ENCODE results near the gene MGAT5.

The MGAT5 gene

DNA sequence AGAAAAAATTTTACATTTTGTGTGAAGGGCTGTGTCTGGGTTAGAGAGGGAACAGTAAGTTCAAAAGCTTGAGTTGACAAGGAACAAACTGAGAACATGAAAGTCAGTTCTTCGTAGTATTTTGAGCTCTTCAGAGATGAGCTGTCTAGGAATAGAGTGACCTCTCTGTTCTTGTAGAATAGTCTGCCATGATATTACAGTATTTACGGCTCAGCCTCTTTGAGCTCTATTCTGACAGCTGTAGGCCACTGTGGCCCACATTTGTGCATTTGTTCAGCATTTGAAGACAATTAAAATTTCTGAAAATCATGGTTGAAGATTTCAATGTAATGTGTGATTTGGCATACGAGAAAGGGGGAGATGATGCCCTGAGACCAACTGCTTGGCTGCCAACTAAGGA, 172.8 kb downstream of the MGAT5 start:
- H3K27me3 ChIP-seq (ENCODE audit: control insufficient read depth in 3 of 3, insufficient read depth in 3 of 3, low read depth in 1 of 3, low read length in 3 of 3): no peaks in the 10 kb centered on the region
- no peak overlapping the region for H3K14ac ChIP-seq (ENCODE audit: low read length)
- H3K79me1 ChIP-seq (ENCODE audit: low read depth, low read length): no peaks in the 10 kb centered on the region
- no CpG with 5 or more reads among the region's 3 CpGs for WGBS, 2 donors (ENCODE audit: extremely low coverage in 2 of 2, insufficient read length in 2 of 2, insufficient replicate concordance in 1 of 2)
- no peak overlapping the region for H3K4me2 ChIP-seq (ENCODE audit: insufficient read depth, low read length, poor library complexity, severe bottlenecking)
- peaks cover 2 to 7% of the 10 kb centered on the region in 2 donors for H3K4me1 ChIP-seq (ENCODE audit: control insufficient read depth in 2 of 2, insufficient read depth in 1 of 2, low read depth in 1 of 2, low read length in 2 of 2)
- no peak overlapping the region for H2AFZ ChIP-seq (ENCODE audit: low read length)
- no peak overlapping the region for H3K4me3 ChIP-seq (ENCODE audit: low read length in 2 of 2)
- no peak overlapping the region for H2BK120ac ChIP-seq (ENCODE audit: low read depth, low read length)
- DNase-seq (ENCODE audit: low spot score): no peak
- no peaks in the 10 kb centered on the region for H3K9me3 ChIP-seq (replicated peaks in 1 of 2; ENCODE audit: control insufficient read depth in 2 of 2, insufficient read depth in 1 of 2, low read depth in 1 of 2, low read length in 2 of 2)
- no peak overlapping the region for H3K23ac ChIP-seq (ENCODE audit: low read depth, low read length, poor library complexity)
- H2BK12ac ChIP-seq (ENCODE audit: low read length): no peak overlapping the region
- H4K91ac ChIP-seq (ENCODE audit: low read depth, low read length, poor library complexity): no peak overlapping the region
- H2BK5ac ChIP-seq (ENCODE audit: low read length): no peak overlapping the region
- no peak overlapping the region for H3K27ac ChIP-seq (replicated peaks; ENCODE audit: low read length)
- H4K8ac ChIP-seq (ENCODE audit: low read depth, low read length): no peak overlapping the region
- no peak overlapping the region for H3K4ac ChIP-seq (ENCODE audit: low read length)
- H2BK15ac ChIP-seq (ENCODE audit: low read length): no peak overlapping the region
- H2AK5ac ChIP-seq (ENCODE audit: low read depth, low read length): no peak overlapping the region
- H3K36me3 ChIP-seq (replicated peaks in 1 of 2; ENCODE audit: control insufficient read depth in 2 of 2, insufficient read depth in 2 of 2, low read length in 2 of 2): peaks cover 2 to 52% of the 10 kb centered on the region in 2 donors
- H3K18ac ChIP-seq (ENCODE audit: low read length): no peak overlapping the region
- H3K9ac ChIP-seq (ENCODE audit: low read depth, low read length, poor library complexity): no peak overlapping the region

DNA sequence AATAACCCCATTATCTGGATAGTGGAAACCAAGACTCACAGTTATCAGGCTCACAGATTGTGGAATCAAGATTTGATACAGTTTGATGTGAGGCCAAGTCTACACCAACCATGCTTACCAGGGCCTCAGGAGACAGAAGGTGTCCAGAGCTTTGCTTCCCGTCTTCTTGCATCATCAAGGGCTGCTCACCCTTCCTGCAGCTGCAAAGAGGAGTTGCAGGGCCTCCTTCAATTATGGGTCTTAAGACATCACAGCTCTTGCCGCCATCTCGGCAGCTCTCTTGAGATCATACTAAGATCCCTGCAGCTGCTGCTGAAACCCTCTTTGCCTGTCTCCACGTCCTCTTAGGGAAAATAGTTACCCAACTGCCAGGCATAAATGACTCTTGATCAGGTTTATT, 176.0 kb downstream of the MGAT5 start:
- H3K4ac ChIP-seq (ENCODE audit: low read length): no peak overlapping the region
- no peak overlapping the region for H2BK120ac ChIP-seq (ENCODE audit: low read depth, low read length)
- H3K27ac ChIP-seq (replicated peaks; ENCODE audit: low read length): no peak overlapping the region
- no peaks in the 10 kb centered on the region for H3K79me1 ChIP-seq (ENCODE audit: low read depth, low read length)
- H2AFZ ChIP-seq (ENCODE audit: low read length): no peak overlapping the region
- no peak overlapping the region for H3K4me2 ChIP-seq (ENCODE audit: insufficient read depth, low read length, poor library complexity, severe bottlenecking)
- H3K23ac ChIP-seq (ENCODE audit: low read depth, low read length, poor library complexity): no peak overlapping the region
- no peak overlapping the region for H3K9ac ChIP-seq (ENCODE audit: low read depth, low read length, poor library complexity)
- H3K14ac ChIP-seq (ENCODE audit: low read length): no peak overlapping the region
- no peak overlapping the region for H3K18ac ChIP-seq (ENCODE audit: low read length)
- WGBS, 2 donors (ENCODE audit: extremely low coverage in 2 of 2, insufficient read length in 2 of 2, insufficient replicate concordance in 1 of 2): no CpG with 5 or more reads among the region's 4 CpGs
- H3K4me3 ChIP-seq (ENCODE audit: low read length in 2 of 2): no peak overlapping the region
- peaks cover 2 to 50% of the 10 kb centered on the region in 2 donors for H3K36me3 ChIP-seq (replicated peaks in 1 of 2; ENCODE audit: control insufficient read depth in 2 of 2, insufficient read depth in 2 of 2, low read length in 2 of 2)
- no peak overlapping the region for H2AK5ac ChIP-seq (ENCODE audit: low read depth, low read length)
- H4K91ac ChIP-seq (ENCODE audit: low read depth, low read length, poor library complexity): no peak overlapping the region
- H3K4me1 ChIP-seq (ENCODE audit: control insufficient read depth in 2 of 2, insufficient read depth in 1 of 2, low read depth in 1 of 2, low read length in 2 of 2): peaks cover 6 to 10% of the 10 kb centered on the region in 2 donors
- H2BK5ac ChIP-seq (ENCODE audit: low read length): no peak overlapping the region
- H3K27me3 ChIP-seq (ENCODE audit: control insufficient read depth in 3 of 3, insufficient read depth in 3 of 3, low read depth in 1 of 3, low read length in 3 of 3): no peaks in the 10 kb centered on the region
- no peak overlapping the region for H2BK15ac ChIP-seq (ENCODE audit: low read length)
- no peaks in the 10 kb centered on the region for H3K9me3 ChIP-seq (replicated peaks in 1 of 2; ENCODE audit: control insufficient read depth in 2 of 2, insufficient read depth in 1 of 2, low read depth in 1 of 2, low read length in 2 of 2)
- no peak for DNase-seq (ENCODE audit: low spot score)
- H4K8ac ChIP-seq (ENCODE audit: low read depth, low read length): no peak overlapping the region
- H2BK12ac ChIP-seq (ENCODE audit: low read length): no peak overlapping the region

DNA sequence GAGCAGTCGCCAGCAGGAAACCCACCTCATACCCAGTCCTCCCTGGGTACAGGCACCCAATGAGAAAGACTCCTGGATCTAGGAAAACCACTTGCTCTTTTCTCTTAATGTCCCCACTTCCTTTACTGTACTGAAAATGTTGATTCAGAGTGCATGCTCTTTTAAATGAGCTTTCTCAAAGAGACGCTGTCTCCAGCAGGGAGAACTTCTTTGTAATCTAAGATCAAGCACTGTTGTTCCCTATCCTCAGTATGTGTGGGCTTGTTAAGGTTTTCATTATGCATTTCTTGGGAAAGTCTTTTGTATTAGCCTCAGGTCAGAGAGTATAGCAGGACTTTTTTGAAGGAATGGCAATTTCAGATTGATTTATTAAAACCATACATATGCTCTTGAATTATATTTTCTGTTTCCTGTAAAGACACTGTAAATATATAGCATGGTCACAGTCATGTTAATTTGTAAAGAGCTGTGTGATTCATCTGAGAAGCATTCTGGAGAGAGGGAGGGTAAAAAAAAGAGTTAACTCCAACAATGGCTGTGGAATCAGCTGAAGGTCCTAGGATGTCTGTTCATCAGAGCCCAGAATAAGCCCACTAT, 178.1 kb downstream of the MGAT5 start:
- no peak overlapping the region for H2AFZ ChIP-seq (ENCODE audit: low read length)
- H2BK5ac ChIP-seq (ENCODE audit: low read length): no peak overlapping the region
- no peaks in the 10 kb centered on the region for H3K79me1 ChIP-seq (ENCODE audit: low read depth, low read length)
- WGBS, 2 donors (ENCODE audit: extremely low coverage in 2 of 2, insufficient read length in 2 of 2, insufficient replicate concordance in 1 of 2): no CpG with 5 or more reads among the region's 2 CpGs
- H3K23ac ChIP-seq (ENCODE audit: low read depth, low read length, poor library complexity): no peak overlapping the region
- H3K4me2 ChIP-seq (ENCODE audit: insufficient read depth, low read length, poor library complexity, severe bottlenecking): no peak overlapping the region
- no peak overlapping the region for H2BK120ac ChIP-seq (ENCODE audit: low read depth, low read length)
- H3K4ac ChIP-seq (ENCODE audit: low read length): no peak overlapping the region
- H3K27ac ChIP-seq (replicated peaks; ENCODE audit: low read length): no peak overlapping the region
- H2BK12ac ChIP-seq (ENCODE audit: low read length): no peak overlapping the region
- H2AK5ac ChIP-seq (ENCODE audit: low read depth, low read length): no peak overlapping the region
- H3K9me3 ChIP-seq (replicated peaks in 1 of 2; ENCODE audit: control insufficient read depth in 2 of 2, insufficient read depth in 1 of 2, low read depth in 1 of 2, low read length in 2 of 2): no peaks in the 10 kb centered on the region
- H3K27me3 ChIP-seq (ENCODE audit: control insufficient read depth in 3 of 3, insufficient read depth in 3 of 3, low read depth in 1 of 3, low read length in 3 of 3): no peaks in the 10 kb centered on the region
- H4K91ac ChIP-seq (ENCODE audit: low read depth, low read length, poor library complexity): no peak overlapping the region
- H4K8ac ChIP-seq (ENCODE audit: low read depth, low read length): no peak overlapping the region
- H3K4me1 ChIP-seq (ENCODE audit: control insufficient read depth in 2 of 2, insufficient read depth in 1 of 2, low read depth in 1 of 2, low read length in 2 of 2): peaks cover 6 to 12% of the 10 kb centered on the region in 2 donors
- H3K14ac ChIP-seq (ENCODE audit: low read length): no peak overlapping the region
- H3K4me3 ChIP-seq (ENCODE audit: low read length in 2 of 2): no peak overlapping the region
- peaks cover 5 to 56% of the 10 kb centered on the region in 2 donors for H3K36me3 ChIP-seq (replicated peaks in 1 of 2; ENCODE audit: control insufficient read depth in 2 of 2, insufficient read depth in 2 of 2, low read length in 2 of 2)
- peak overlapping the region; percentile 17 for H3K18ac ChIP-seq (ENCODE audit: low read length)
- DNase-seq (ENCODE audit: low spot score): no peak
- no peak overlapping the region for H2BK15ac ChIP-seq (ENCODE audit: low read length)
- no peak overlapping the region for H3K9ac ChIP-seq (ENCODE audit: low read depth, low read length, poor library complexity)

DNA sequence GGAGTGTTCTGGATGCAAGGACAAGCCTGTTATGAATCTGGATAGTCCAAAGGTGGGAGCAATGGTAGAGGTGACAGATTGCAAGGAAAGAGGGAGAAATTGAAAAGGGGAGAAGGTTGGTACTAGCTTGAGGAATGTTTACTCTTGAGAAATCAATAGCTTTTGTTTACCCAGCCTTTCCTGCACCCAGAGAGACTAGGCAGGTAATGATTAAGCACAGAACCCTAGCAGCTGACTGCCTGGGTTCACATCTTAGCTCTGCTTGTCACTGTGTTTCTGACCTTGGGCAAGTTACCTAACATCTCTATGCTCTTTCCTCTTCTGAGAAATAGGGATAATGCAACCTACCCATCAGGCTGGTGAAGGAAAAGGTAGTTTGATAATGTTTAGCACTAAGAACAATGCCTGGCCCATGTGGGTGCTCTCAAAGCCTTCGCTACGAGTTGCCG, 178.6 kb downstream of the MGAT5 start:
- DNase-seq (ENCODE audit: low spot score): no peak
- H3K4ac ChIP-seq (ENCODE audit: low read length): no peak overlapping the region
- no peak overlapping the region for H2BK120ac ChIP-seq (ENCODE audit: low read depth, low read length)
- no peak overlapping the region for H2AFZ ChIP-seq (ENCODE audit: low read length)
- H3K27ac ChIP-seq (replicated peaks; ENCODE audit: low read length): no peak overlapping the region
- peaks cover 5 to 55% of the 10 kb centered on the region in 2 donors for H3K36me3 ChIP-seq (replicated peaks in 1 of 2; ENCODE audit: control insufficient read depth in 2 of 2, insufficient read depth in 2 of 2, low read length in 2 of 2)
- H4K91ac ChIP-seq (ENCODE audit: low read depth, low read length, poor library complexity): no peak overlapping the region
- peaks cover 6 to 12% of the 10 kb centered on the region in 2 donors for H3K4me1 ChIP-seq (ENCODE audit: control insufficient read depth in 2 of 2, insufficient read depth in 1 of 2, low read depth in 1 of 2, low read length in 2 of 2)
- no peak overlapping the region for H3K23ac ChIP-seq (ENCODE audit: low read depth, low read length, poor library complexity)
- no CpG with 5 or more reads among the region's 3 CpGs for WGBS, 2 donors (ENCODE audit: extremely low coverage in 2 of 2, insufficient read length in 2 of 2, insufficient replicate concordance in 1 of 2)
- H2AK5ac ChIP-seq (ENCODE audit: low read depth, low read length): no peak overlapping the region
- no peak overlapping the region for H4K8ac ChIP-seq (ENCODE audit: low read depth, low read length)
- H3K9ac ChIP-seq (ENCODE audit: low read depth, low read length, poor library complexity): no peak overlapping the region
- no peak overlapping the region for H3K4me2 ChIP-seq (ENCODE audit: insufficient read depth, low read length, poor library complexity, severe bottlenecking)
- H2BK15ac ChIP-seq (ENCODE audit: low read length): no peak overlapping the region
- H3K14ac ChIP-seq (ENCODE audit: low read length): no peak overlapping the region
- H3K27me3 ChIP-seq (ENCODE audit: control insufficient read depth in 3 of 3, insufficient read depth in 3 of 3, low read depth in 1 of 3, low read length in 3 of 3): no peaks in the 10 kb centered on the region
- no peaks in the 10 kb centered on the region for H3K79me1 ChIP-seq (ENCODE audit: low read depth, low read length)
- no peak overlapping the region for H3K18ac ChIP-seq (ENCODE audit: low read length)
- no peaks in the 10 kb centered on the region for H3K9me3 ChIP-seq (replicated peaks in 1 of 2; ENCODE audit: control insufficient read depth in 2 of 2, insufficient read depth in 1 of 2, low read depth in 1 of 2, low read length in 2 of 2)
- no peak overlapping the region for H2BK12ac ChIP-seq (ENCODE audit: low read length)
- H2BK5ac ChIP-seq (ENCODE audit: low read length): no peak overlapping the region
- H3K4me3 ChIP-seq (ENCODE audit: low read length in 2 of 2): no peak overlapping the region
